ENCODE data around the gene SKP2.

GRCh38 chr5:36178524-36178890 is 26.6 kb downstream of the SKP2 start:
- no peak for TF ChIP-seq EZH2 (IDR thresholded peaks at IDR 0.05; ENCODE audit: insufficient read depth, low read length)
- no peak for TF ChIP-seq CTCF (IDR thresholded peaks at IDR 0.05; ENCODE audit: insufficient read depth, low read depth, low read length)

Data from astrocyte (in vitro differentiated cells and primary cell).